HL-60 (cell line): ENCODE data around the gene RGS6.

Experiments used
- CTCF ChIP-seq: IDR thresholded peaks from one replicate; pipeline ENCODE4 v1.5.1; 2011; ENCODE audit warnings: low read length, control low read depth, inconsistent platforms; ENCODE audit not compliant: insufficient read depth
- GABPA ChIP-seq: IDR thresholded peaks from 2 replicates; pipeline ENCODE4 v1.6.1; 2012; ENCODE audit warnings: low read depth
- REST ChIP-seq: IDR thresholded peaks from 2 replicates; pipeline ENCODE4 v1.6.1; 2012; ENCODE audit warnings: low read depth; ENCODE audit not compliant: insufficient replicate concordance

- TF ChIP-seq CTCF (no peak), GABPA (no peak), REST (no peak)
Observed at GRCh38 chr14:72559202-72559601, 627.0 kb downstream of the RGS6 start.
